Naive thymus-derived CD8-positive, alpha-beta T cell (primary cell): ENCODE results near the gene ARID1B. TPM values are rescaled to one million over a fixed set of nuclear protein-coding genes. Genes with fewer than 3 reads are reported as not detected.

Source experiments
- ATAC-seq, 2 donors: fragments of 150-1000 bp; cut with Tn5 transposase in 1 of 2; sonication (Bioruptor Pico), chemical (Tn5 transposase) in 1 of 2; 1 replicate in 1 of 2; 2 replicates in 1 of 2; pipeline ENCODE4 v1.10.0; 2021; ENCODE audit warnings: mild to moderate bottlenecking in 2 of 2, moderate library complexity in 2 of 2
- POLR2A ChIA-PET: fragments of 350-600 bp; sonication (Branson Sonifier 250); formaldehyde crosslinking; loops from one replicate; lab custom pipeline; 2021; ENCODE audit warnings: antibody characterized with exemption; lab: Charles Lee
- DNase-seq, 10 donors: peaks; one replicate each; pipeline versions ENCODE4 v3.0.0 to v3.0.0-alpha.2; 2020 to 2022
- H3K27ac Mint-ChIP-seq, 10 donors: one replicate each; pipeline ENCODE4 v1.8.0; 2020 to 2022; ENCODE audit warnings: mild to moderate bottlenecking in 10 of 10, mixed read lengths in 10 of 10, moderate library complexity in 4 of 10, inconsistent platforms in 1 of 10
- H3K27me3 Mint-ChIP-seq, 5 donors: one replicate each; pipeline ENCODE4 v1.8.0; 2021 to 2022; ENCODE audit warnings: mixed read lengths in 5 of 5
- H3K36me3 Mint-ChIP-seq, 3 donors: one replicate each; pipeline ENCODE4 v1.8.0; 2020 to 2022; ENCODE audit warnings: mixed read lengths in 3 of 3, mild to moderate bottlenecking in 2 of 3, inconsistent platforms in 1 of 3
- H3K4me1 Mint-ChIP-seq, 4 donors: one replicate each; pipeline ENCODE4 v1.8.0; 2021 to 2022; ENCODE audit warnings: mixed read lengths in 4 of 4
- H3K4me3 Mint-ChIP-seq, 10 donors: one replicate each; pipeline ENCODE4 v1.8.0; 2020 to 2022; ENCODE audit warnings: mild to moderate bottlenecking in 10 of 10, mixed read lengths in 10 of 10, moderate library complexity in 6 of 10, inconsistent platforms in 1 of 10
- H3K9me3 Mint-ChIP-seq, 9 donors: one replicate each; pipeline ENCODE4 v1.8.0; 2020 to 2022; ENCODE audit warnings: mixed read lengths in 9 of 9, mild to moderate bottlenecking in 3 of 9, inconsistent platforms in 1 of 9, moderate library complexity in 1 of 9
- polyA plus RNA-seq, 3 donors: library from polyadenylated mRNA; unstranded; fragments of 300-500 nt; fragmentation: Illumina TruSeq; gene quantifications; one replicate each; pipeline ENCODE4 v1.2.3, GENCODE V29; 2021
- total RNA-seq, 8 experiments: library from RNA in 2 of 8; stranded (reverse) in 2 of 8; gene quantifications; one replicate each; pipeline ENCODE4 v1.2.3 and lab custom pipeline; 2021 to 2026

ARID1B gene
- total and polyA plus RNA-seq, 5 experiments from 2014 or later: 9.0 to 122 (median 18.6) TPM

GRCh38 chr6:156777577-156778453 is 637 bp downstream of the ARID1B start:
- POLR2A ChIA-PET: interaction anchor here (0.6 to 5.5 kb wide), 16 partner anchors 8 to 425 kb away, joined by 3 to 109 read pairs (median 4); no protein-coding TSS in a partner anchor
- Mint-ChIP-seq H3K4me1 (peaks cover 16 to 47% (median 34%) of the 10 kb centered on the region in 4 donors), H3K36me3 (no peaks in the 10 kb centered on the region), H3K27me3 (no peaks in the 10 kb centered on the region), H3K27ac (peak overlapping the region; percentile 85 to 99 (median 97)), H3K9me3 (no peaks in the 10 kb centered on the region), H3K4me3 (peak overlapping the region; percentile 83 to 98 (median 96))
- ATAC-seq: peak; percentile 46 to 51
- DNase-seq: peak; percentile 51 to 84 (median 67)

GRCh38 chr6:156778454-156779205 is 1.5 kb downstream of the ARID1B start:
- no peaks in the 10 kb centered on the region for H3K9me3 Mint-ChIP-seq

GRCh38 chr6:156779206-156780094 is 2.3 kb downstream of the ARID1B start:
- H3K27me3 Mint-ChIP-seq: no peaks in the 10 kb centered on the region
- peak; percentile 13 to 16 for ATAC-seq
- POLR2A ChIA-PET: interaction anchor here (0.8 to 5.5 kb wide), 14 partner anchors 8 to 384 kb away, joined by 3 to 109 read pairs (median 8); no protein-coding TSS in a partner anchor

More at GRCh38 chr6:156778454-156779205, 1.5 kb downstream of the ARID1B start:
- POLR2A ChIA-PET: interaction anchor here (0.6 to 5.5 kb wide), 16 partner anchors 9 to 424 kb away, joined by 3 to 109 read pairs (median 3); no protein-coding TSS in a partner anchor
- Mint-ChIP-seq H3K27me3 (no peaks in the 10 kb centered on the region), H3K27ac (peak overlapping the region in 8 of 10 donors; percentile 69 to 94 (median 86)), H3K4me1 (peaks cover 18 to 55% (median 41%) of the 10 kb centered on the region in 4 donors), H3K4me3 (peak overlapping the region; percentile 65 to 89 (median 80)), H3K36me3 (no peaks in the 10 kb centered on the region)
- DNase-seq: peak; percentile 36 to 74 (median 52)
- peak; percentile 5 to 13 for ATAC-seq

GRCh38 chr6:156780102-156780641 is 3.0 kb downstream of the ARID1B start:
- Mint-ChIP-seq H3K9me3 (no peaks in the 10 kb centered on the region), H3K36me3 (peaks cover 0 to 4% (median 0%) of the 10 kb centered on the region in 3 donors), H3K27ac (peak overlapping the region; percentile 87 to 94 (median 92)), H3K27me3 (no peaks in the 10 kb centered on the region), H3K4me1 (peaks cover 19 to 57% (median 41%) of the 10 kb centered on the region in 4 donors), H3K4me3 (peak overlapping the region; percentile 83 to 96 (median 89))
- POLR2A ChIA-PET: interaction anchor here (0.6 to 5.5 kb wide), 5 partner anchors 11 to 269 kb away, joined by 3 to 109 read pairs (median 9); no protein-coding TSS in a partner anchor
- ATAC-seq: peak; percentile 35 to 51
- peak in 9 of 10 donors; percentile 41 to 72 (median 60) for DNase-seq

More at GRCh38 chr6:156779206-156780094, 2.3 kb downstream of the ARID1B start:
- H3K36me3 Mint-ChIP-seq: no peaks in the 10 kb centered on the region
- H3K9me3 Mint-ChIP-seq: no peaks in the 10 kb centered on the region
- H3K4me3 Mint-ChIP-seq: peak overlapping the region; percentile 83 to 96 (median 89)
- peaks cover 19 to 57% (median 42%) of the 10 kb centered on the region in 4 donors for H3K4me1 Mint-ChIP-seq
- DNase-seq: peak; percentile 23 to 70 (median 46)
- H3K27ac Mint-ChIP-seq: peak overlapping the region; percentile 87 to 94 (median 92)

GRCh38 chr6:156780962-156781853 is 4.0 kb downstream of the ARID1B start:
- POLR2A ChIA-PET: interaction anchor here (0.6 to 5.5 kb wide), 5 partner anchors 10 to 268 kb away, joined by 3 to 109 read pairs (median 9); no protein-coding TSS in a partner anchor
- Mint-ChIP-seq H3K9me3 (no peaks in the 10 kb centered on the region), H3K4me1 (peaks cover 22 to 58% (median 48%) of the 10 kb centered on the region in 4 donors), H3K27me3 (no peaks in the 10 kb centered on the region), H3K4me3 (peak overlapping the region; percentile 83 to 96 (median 89)), H3K27ac (peak overlapping the region; percentile 82 to 94 (median 91)), H3K36me3 (peaks cover 0 to 12% (median 0%) of the 10 kb centered on the region in 3 donors)
- DNase-seq: no peak
- no peak for ATAC-seq

- Mint-ChIP-seq H3K4me3 (peak overlapping the region; percentile 83 to 96 (median 89)), H3K27me3 (no peaks in the 10 kb centered on the region), H3K36me3 (peaks cover 0 to 16% (median 0%) of the 10 kb centered on the region in 3 donors), H3K9me3 (no peaks in the 10 kb centered on the region), H3K4me1 (peaks cover 23 to 61% (median 50%) of the 10 kb centered on the region in 4 donors), H3K27ac (peak overlapping the region; percentile 88 to 94 (median 92))
- DNase-seq (no peak), ATAC-seq (no peak)
- POLR2A ChIA-PET: no interaction called here
Observed at GRCh38 chr6:156781861-156782631, 4.9 kb downstream of the ARID1B start.

- Mint-ChIP-seq H3K27ac (peak overlapping the region; percentile 88 to 94 (median 92)), H3K9me3 (no peaks in the 10 kb centered on the region), H3K4me1 (peaks cover 27 to 67% (median 57%) of the 10 kb centered on the region in 4 donors), H3K27me3 (no peaks in the 10 kb centered on the region), H3K4me3 (peak overlapping the region; percentile 83 to 96 (median 89)), H3K36me3 (peaks cover 0 to 16% (median 0%) of the 10 kb centered on the region in 3 donors)
- no peak for DNase-seq
- no peak for ATAC-seq
- POLR2A ChIA-PET: interaction anchor here (0.7 kb wide), 1 partner anchor 238 kb away, joined by 4 read pairs; no protein-coding TSS in a partner anchor
Observed at GRCh38 chr6:156782691-156783320, 5.6 kb downstream of the ARID1B start.

GRCh38 chr6:156783958-156784357 is 6.8 kb downstream of the ARID1B start:
- Mint-ChIP-seq H3K9me3 (no peaks in the 10 kb centered on the region), H3K27ac (peak overlapping the region in 6 of 10 donors; percentile 71 to 92 (median 81)), H3K36me3 (peaks cover 0 to 16% (median 0%) of the 10 kb centered on the region in 3 donors), H3K4me1 (peaks cover 34 to 79% (median 68%) of the 10 kb centered on the region in 4 donors), H3K4me3 (peak overlapping the region; percentile 0 to 96 (median 60)), H3K27me3 (no peaks in the 10 kb centered on the region)
- ATAC-seq (no peak), DNase-seq (no peak)
- POLR2A ChIA-PET: no interaction called here

- peaks cover 0 to 16% (median 0%) of the 10 kb centered on the region in 3 donors for H3K36me3 Mint-ChIP-seq
- no peak for ATAC-seq
- H3K27me3 Mint-ChIP-seq: no peaks in the 10 kb centered on the region
- peak overlapping the region in 5 of 10 donors; percentile 19 to 41 (median 33) for H3K4me3 Mint-ChIP-seq
- no peaks in the 10 kb centered on the region for H3K9me3 Mint-ChIP-seq
- DNase-seq: no peak
- H3K4me1 Mint-ChIP-seq: peaks cover 43 to 91% (median 85%) of the 10 kb centered on the region in 4 donors
- POLR2A ChIA-PET: interaction anchor here (2.0 kb wide), 1 partner anchor 8 kb away, joined by 7 read pairs; no protein-coding TSS in a partner anchor
- H3K27ac Mint-ChIP-seq: no peak overlapping the region
Observed at GRCh38 chr6:156786652-156787051, 9.5 kb downstream of the ARID1B start.
